ENCODE data around the gene SMG6.
"Not testable (repeated sequence)": the region's sequence is repeated elsewhere in the genome, so short reads cannot be mapped to it uniquely, and the experiment has no call there.

Gene SMG6
- 16.7 to 43.7 (median 26.3) reads per million in 17 experiments for total RNA-seq

- DNase-seq: peak; percentile 95 to 98 (median 96)
Measured at GRCh38 chr17:2303204-2304188, at the start of gene SMG6, which contains the start of gene SRR. Gene SMG6 (minus strand): TSS chr17:2303785. CDS start chr17:2303720, 65 bp downstream. Gene SRR (plus strand): TSS chr17:2303950. CDS start chr17:2315561, 11,611 bp downstream.

GRCh38 chr17:2351269-2351668 lies 47.7 kb upstream of the SMG6 start:
- DNase-seq: no peak

- no peak for DNase-seq
Measured at GRCh38 chr17:2347805-2348685, 44.5 kb upstream of the SMG6 start.

- no peak for DNase-seq
Measured at GRCh38 chr17:2346475-2346874, 42.9 kb upstream of the SMG6 start.

DNA sequence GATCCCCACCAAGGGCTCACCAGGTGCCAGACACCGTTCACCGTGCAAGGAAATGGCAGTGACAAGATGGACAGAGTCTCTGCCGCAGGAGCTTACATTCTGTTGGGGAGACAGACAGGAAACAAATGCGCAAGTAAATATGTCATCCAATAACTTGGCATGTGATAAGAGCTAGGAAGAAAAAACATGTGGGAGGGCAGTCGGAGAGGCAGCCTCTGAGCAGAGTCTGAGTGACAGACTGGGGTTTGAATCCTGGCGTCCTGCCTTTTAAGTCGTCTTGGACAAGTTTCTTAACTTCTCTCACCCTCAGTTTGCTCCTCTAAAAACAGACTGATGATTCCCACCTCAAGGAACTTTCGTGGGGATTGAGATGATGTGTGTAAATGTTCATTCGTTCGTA lies 40.9 kb upstream of the SMG6 start:
- DNase-seq: no peak

DNA sequence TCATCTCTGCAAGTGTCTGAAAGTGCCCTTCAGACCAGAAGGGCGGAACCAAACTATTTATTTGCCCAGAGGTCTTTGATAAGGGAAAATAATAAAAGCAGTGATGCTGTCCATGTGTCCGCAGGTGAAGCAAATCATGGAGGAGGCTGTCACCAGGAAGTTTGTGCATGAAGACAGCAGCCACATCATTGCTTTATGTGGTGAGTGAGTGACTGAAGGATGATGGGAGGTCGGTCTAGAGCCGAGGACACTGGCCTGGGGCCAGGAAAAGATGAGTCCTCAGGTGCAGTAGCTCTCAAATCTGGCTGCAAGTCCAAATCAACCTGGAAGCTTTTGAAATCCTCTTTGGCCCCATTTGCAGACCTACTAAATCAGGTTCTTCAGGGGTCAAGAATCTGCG lies 39.8 kb upstream of the SMG6 start:
- no peak for DNase-seq

DNA sequence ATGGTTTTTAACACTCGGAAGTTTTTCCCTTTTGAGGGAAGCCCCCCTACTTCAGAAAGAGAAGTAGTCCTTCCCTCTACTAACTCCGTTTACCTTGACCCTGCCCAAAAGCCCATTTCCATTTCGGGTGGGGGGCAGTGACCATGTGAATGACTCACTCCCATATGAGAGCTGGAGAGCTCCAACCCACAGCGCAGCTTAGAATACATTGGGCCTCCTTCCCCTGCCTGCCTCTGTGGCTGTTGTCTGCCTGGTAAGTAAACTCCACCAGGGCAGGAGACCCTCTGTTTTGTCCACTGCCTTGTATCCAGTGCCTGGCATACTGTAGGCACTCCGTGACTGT lies 34.7 kb upstream of the SMG6 start:
- DNase-seq: peak; percentile 26 to 46 (median 41)

GRCh38 chr17:2337544-2338314 lies 34.1 kb upstream of the SMG6 start:
- peak; percentile 75 to 86 (median 76) for DNase-seq

- peak; percentile 49 to 80 (median 68) for DNase-seq
Measured at GRCh38 chr17:2336852-2337543, 33.4 kb upstream of the SMG6 start, which contains the start of gene SGSM2. Gene SGSM2 (plus strand): TSS chr17:2337501. CDS start chr17:2337689, 188 bp downstream.

- peak; percentile 90 to 96 (median 94) for DNase-seq
Measured at GRCh38 chr17:2336215-2336851, 32.7 kb upstream of the SMG6 start, which contains the start of gene TSR1. Gene TSR1 (minus strand): TSS chr17:2336457. CDS start chr17:2336427, 30 bp downstream.

DNA sequence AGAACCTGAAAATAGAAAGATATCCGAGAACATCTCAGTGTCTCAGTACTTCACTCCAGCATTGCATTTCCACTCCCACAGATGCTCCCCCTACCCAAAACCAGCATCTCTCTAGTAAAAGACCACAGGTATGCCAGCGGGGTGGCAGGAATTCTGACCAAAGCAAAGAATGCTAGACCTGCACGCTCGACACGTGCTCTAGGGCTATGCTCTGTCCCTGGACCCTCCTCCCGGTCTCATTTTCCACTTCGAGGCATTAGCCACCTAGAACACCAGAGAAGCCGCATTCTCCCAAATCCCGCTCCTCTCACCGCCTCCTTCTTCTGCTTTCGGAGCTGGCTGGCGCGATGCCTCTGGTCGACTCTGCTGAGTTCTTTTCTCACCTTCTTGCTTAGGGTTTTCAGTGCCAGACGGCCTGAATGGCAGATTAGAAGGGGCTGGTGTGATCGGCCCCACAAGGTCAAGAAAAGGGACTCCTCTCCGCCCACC lies 32.2 kb upstream of the SMG6 start:
- peak; percentile 6 to 42 (median 26) for DNase-seq

- no peak for DNase-seq
Measured at GRCh38 chr17:2331303-2331702, 27.7 kb upstream of the SMG6 start.

DNA sequence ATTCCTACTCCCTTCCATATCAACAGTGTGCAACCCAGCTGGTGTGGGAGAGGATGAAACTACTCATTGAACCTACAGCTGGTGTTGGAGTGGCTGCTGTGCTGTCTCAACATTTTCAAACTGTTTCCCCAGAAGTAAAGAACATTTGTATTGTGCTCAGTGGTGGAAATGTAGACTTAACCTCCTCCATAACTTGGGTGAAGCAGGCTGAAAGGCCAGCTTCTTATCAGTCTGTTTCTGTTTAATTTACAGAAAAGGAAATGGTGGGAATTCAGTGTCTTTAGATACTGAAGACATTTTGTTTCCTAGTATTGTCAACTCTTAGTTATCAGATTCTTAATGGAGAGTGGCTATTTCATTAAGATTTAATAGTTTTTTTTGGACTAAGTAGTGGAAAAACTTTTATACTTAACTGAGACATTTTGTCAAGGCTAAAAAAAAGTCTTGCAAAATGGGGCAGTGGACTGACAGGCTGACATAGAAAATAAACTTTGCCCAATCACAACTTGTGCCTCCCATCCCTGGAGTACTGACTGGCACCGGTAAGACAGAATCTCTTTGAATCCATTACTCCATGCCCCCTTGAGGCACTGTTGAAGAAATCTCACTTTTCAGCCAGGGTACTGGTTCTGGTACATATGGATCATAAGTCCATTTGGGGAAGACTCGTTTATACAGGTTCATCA lies 20.2 kb upstream of the SMG6 start:
- DNase-seq: no peak

GRCh38 chr17:2321399-2321798 lies 17.8 kb upstream of the SMG6 start:
- no peak for DNase-seq

GRCh38 chr17:2319051-2319450 lies 15.5 kb upstream of the SMG6 start:
- peak in 2 of 4 experiments; percentile 57 to 63 for DNase-seq

DNA sequence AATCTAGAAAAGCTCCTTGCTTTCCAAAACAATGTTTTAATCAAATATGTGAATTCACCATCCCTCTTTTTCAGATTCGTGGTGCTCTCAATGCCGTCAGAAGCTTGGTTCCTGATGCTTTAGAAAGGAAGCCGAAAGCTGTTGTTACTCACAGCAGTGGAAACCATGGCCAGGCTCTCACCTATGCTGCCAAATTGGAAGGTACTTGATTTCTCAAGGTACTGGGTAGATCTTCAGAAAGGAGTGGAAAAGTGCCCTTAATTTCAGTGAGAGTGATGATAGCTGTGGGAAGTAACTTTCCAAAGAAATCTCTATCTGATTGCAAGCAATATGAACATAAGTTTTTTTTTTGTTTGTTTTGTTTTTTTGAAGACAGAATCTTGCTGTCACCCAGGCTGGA lies 14.2 kb upstream of the SMG6 start:
- DNase-seq: no peak

- DNase-seq: not testable (repeated sequence)
Measured at GRCh38 chr17:2316916-2317205, 13.3 kb upstream of the SMG6 start.

GRCh38 chr17:2312736-2313135 lies 9.2 kb upstream of the SMG6 start:
- no peak for DNase-seq

GRCh38 chr17:2309338-2310154 lies 6.0 kb upstream of the SMG6 start:
- DNase-seq: no peak

Measured in suppressor macrophage (primary cell).